Activated CD4-positive, CD25-positive, alpha-beta regulatory T cell (primary cell): ENCODE measurements around the gene UGT1A7.

Experiments used
- DNase-seq, 4 experiments: peaks; one replicate each; lab custom pipeline; 2025; lab: John Stamatoyannopoulos, UW

Gene UGT1A7

GRCh38 chr2:233818639-233819621 lies 137.2 kb downstream of the UGT1A7 start:
- DNase-seq = no peak

- no peak for DNase-seq
These were observed 138.4 kb downstream of the UGT1A7 start for GRCh38 chr2:233819884-233820773.

GRCh38 chr2:233820774-233821105 lies 139.0 kb downstream of the UGT1A7 start:
- no peak for DNase-seq

- no peak for DNase-seq
These were observed 139.5 kb downstream of the UGT1A7 start for GRCh38 chr2:233821196-233821595.

GRCh38 chr2:233821709-233822100 lies 140.0 kb downstream of the UGT1A7 start:
- DNase-seq = no peak

GRCh38 chr2:233822101-233822771 lies 140.5 kb downstream of the UGT1A7 start:
- no peak for DNase-seq
